RKO (cell line): ENCODE data around the gene MICAL3.

Source experiments
- DNase-seq: peaks from one replicate; pipeline ENCODE4 v3.0.0-alpha.2; 2016; ENCODE audit warnings: low spot score

MICAL3 gene

DNA sequence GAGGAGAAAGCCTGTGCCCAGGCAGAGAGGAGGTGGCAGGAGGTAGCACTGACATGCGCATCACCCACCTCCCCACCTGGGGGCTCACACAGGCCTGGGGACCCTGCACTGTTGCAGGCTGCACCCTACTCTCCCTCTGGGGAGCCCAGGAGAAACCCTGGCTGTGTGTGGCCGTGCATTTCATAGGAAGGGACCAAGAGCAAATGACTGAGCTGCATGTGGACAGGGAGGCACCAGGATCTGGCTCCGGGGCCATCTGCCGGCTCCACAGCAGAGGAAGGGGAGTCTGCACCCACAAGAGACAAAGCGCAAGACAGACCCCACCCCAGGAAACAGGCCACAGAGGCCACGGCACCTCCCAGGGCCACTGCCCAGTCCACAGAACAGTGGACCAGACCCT is 272.8 kb downstream of the MICAL3 start:
- DNase-seq = no peak

DNA sequence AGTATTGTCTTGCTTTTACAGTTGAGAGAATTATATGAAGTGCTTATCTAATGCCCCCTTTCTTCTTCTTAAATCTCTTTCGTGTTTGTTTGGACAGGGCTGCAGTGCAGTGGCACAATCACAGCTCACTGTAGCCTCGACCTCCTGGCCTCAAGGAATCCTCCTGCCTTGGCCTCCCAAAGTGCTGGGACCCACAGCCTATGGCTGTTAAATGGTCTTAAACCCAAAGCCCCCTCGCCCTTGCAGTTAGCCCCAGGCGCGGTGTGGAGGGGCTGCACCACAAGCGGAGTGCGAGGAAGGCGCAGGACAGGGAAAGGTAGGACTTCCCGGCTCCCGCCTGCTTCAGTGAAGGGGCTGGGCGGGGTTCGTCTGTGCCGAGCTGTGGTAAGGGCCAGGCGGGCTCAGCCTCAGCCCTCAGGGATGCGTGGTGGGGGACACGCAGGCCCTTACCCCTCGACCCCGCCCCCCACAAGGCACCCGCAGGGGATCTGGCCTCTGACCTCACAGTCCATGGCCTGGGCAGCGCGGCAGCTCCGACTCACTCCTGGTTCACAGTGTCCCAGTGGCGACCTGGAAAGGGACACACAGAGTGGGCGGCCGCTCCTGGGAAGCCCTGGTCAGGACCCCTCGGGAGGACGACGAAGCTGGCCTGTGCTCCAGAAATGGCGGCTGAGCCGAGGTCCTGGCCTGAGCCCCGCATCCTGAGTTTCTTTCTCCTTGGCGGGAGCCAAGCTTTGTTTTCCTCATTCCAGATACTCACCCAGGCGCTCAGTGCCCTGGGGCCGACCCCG is 274.6 kb downstream of the MICAL3 start:
- DNase-seq = no peak

DNA sequence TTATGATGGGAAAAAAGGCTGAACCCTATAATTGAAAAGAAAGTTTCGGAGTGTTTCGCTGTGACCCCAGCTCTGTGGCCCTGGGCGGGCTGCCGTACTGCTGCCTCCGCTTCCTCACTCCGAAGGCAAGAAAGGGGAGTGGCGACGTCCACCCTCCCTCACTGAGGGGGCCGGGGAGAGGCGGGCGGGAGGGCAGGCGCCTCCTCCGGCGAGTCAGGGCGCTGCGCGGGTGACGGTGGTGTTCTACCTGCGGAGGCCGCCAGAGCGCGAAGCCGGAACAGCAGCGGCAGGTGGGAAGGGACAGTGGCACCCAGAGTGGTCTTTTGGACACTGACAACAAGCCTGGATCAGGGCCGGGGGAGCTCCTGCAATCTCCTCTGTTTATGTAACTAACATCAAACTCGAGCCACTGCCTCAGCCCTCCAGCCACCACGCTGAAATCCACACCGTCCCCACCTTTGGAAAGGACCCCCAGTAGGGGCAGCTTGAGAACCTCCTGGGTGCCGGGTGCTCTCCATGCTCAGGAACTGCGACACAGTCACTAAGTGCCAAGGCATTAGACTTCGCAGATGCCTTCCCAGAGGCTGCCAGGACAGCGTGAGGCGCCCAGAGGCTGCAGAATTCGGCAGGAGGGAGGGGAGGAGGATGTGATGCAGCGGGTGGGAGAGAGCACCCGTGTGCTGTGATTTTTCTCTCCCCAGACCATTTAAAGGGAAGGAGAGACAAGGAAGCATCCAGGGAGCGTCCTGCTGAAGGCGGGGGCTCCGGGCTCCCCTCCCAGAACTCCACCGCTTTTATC is 275.6 kb downstream of the MICAL3 start:
- DNase-seq = no peak

DNA sequence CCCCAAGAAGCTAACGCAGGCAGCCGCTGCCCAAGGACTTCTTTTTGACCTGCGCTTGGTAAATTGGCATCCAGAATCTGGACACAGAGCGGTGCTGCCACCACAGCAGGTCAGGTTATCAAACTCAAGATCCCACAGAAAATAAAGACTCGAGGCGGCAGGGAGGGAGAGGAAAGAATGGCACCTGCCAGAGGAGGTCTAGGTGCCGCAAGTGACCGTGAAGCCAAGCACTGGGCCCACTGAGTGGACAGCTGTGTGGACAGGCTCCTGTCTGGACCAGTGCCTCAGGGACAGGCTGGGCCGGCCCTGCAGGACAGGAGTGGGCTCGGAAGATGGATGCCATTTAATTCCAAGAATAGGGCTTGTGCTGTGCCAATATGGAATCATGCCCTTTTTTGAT is 277.4 kb downstream of the MICAL3 start:
- DNase-seq = no peak

DNA sequence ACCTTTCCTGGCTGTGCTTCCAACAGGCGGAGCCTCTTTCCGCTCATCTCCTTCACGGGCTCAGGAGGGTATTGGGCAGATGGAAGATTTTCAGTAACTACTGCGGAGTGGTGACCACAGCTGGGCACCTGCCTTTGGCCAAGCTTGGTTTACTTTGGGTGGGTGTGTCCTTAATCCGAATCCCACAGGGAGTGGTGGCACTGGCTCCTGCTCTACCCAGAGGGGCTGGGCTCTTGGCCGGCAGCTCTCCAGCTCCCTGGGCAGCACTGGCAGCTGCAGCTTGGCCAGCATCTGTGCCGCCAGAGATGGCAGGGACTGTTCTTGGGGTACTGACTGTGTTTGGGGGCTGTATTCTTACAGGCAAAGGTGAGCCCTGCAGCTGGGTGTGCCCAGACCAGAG is 279.9 kb downstream of the MICAL3 start:
- no peak for DNase-seq

DNA sequence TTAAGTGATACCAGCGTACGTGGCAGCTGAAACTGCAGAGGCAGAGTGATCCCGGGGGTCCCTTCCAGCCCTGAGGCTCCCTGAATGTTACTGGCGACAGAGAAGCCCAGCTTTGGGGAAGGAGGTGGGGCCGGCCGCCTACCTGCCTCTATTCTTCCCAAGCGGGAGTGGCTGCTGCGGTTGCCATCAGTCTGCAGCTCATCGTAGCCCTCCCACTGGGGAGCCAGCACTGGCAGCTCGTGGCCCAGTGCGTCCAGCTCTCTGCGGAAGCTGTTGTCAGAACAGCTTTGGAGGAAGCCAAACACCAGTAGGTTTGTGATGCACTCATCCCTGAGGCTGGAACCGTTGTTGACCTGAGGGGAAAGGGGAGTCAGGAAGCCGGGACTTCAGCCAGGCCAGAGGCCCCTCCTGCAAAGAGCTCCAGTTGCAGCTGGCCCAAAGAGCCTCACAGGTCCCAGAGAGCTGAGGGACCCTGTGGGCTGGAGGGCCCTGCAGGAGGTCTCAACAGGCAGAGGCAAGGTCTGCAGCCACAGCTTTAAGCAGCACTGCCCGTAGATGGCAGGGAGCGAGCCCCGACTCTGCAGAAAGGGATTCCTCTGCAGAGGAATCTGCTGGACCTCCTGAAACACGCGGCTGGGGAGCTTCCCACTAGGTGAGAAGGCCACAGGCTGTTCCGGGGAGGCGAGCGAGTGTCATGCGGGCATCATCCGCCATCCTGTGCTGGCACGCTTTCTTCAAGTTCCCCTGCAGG is 280.5 kb downstream of the MICAL3 start:
- DNase-seq = no peak

DNA sequence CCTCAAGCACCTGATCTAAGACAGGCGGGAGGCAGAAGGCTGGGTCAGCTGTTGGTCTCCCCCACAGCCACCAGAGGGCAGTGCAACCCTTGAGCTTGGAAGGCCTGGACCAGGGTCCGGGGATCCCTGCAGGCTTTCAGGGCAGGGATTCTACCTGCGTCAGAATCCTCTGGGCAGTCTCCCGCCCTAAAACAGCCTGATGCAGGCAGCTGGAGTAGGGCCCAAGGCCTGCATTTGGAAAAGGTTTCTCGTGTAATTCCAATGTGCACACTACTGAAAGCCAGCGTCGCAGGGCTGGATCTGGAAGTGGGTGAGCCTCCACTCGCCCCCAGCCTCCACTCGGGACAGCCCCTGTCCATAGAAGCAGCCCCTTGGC is 281.8 kb downstream of the MICAL3 start:
- peak; percentile 40 for DNase-seq

DNA sequence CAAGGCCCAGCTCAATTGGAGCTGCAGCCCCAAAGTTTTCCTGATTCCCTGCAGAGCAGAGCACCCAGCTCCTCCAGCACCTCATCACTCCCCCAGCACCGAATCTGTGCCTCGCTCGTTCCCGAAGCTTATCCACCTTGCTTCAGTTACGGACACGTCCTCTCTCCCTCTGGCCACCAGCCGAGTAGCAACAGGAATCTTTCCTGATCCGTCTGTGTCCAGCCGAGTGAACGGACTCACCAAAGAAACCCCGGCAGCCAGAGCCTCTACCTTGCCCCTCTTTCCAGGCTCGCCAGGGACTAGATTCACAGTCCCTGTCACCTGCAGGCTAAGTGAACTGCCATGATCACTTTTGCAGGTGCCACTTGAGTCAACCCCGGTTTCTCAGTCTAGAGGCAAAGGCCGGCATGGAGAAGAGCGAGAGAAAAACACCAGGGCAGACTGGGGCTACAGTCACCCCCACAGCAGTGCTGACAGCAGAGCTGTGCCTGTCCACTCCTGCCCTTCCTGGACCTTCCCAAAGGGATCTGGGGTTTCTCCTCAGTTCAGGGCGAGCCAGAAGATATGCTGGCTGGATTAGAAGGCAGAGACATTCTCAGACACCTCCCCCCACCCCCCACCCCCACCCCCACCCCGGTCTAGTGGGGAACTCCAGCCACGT is 282.4 kb downstream of the MICAL3 start:
- no peak for DNase-seq

DNA sequence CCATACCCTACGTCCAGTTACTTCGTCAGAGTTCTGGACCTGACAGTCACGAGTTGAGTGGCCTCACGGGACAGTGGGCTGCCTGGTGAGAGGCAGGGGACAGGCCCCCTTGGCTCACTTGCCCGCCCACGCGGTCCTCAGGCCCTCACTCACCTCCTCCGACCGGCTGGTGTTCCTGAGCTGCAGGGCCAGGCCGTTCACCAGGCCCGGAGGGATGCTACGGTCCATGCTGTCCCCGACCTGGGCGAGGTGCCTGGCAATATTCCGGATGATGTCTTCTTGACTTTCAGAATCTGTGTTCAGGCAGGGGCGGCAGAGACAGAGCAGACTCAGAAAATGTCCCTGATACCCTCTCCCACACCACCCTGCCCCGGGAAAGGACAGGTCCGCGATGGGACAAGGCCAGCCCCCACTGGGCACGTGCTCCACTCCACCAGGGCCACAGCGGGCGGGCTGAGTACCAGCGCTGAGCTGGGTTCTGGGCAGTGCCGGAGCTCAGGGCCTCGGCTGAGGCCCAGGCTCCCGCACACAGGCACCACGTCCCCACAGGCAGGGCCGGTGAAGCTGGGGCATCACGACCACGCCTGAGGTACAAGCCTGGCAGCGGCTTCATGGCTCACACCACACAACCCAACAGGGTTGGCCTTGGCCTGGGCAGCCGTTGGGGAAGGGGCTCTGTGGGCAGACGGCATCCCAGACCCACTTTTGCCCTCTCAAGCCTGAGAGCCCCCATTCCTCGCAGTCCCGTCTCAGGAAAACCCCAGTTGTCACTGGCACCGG is 285.0 kb downstream of the MICAL3 start:
- DNase-seq = no peak

DNA sequence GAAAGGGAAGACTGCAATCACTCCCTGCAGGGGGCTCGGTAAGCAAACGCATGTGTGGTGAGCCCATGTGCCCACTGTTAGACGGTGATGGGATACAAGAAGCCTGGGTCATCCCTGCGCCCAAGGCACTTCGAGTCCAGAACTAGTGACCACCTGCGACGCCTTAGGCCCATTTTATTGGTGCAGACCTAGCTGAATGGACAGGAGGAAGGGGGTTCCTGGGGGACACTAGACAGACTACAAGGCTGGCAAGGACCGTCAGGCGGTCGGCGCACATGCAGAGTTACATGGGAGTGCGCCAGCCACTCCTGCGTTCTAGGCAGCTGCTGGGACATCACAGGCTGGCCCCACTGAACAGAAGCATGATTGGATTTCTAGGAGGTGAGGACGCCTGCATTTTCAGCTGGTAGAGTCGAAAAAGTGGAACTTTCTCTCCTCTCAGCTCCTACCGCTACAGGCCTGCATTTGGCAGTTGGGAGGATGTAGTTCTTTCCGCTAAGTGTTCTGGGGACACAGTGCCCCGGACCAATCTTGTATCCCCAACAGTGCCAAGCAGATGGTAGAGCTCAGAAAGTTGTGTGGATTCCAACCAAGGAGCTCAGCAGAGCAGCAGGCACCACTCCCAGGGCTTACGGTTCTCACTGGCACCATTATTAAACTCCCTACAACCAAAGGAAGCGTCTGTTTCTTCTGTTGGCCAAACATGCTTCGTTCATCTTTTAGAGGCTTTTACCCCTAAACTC is 285.8 kb downstream of the MICAL3 start:
- no peak for DNase-seq
